Amygdala (tissue), 56 donors: ENCODE measurements around the gene PHF21A.

Source experiments
- DNase-seq, 56 donors: peaks; one replicate each; lab custom pipeline; 2025; lab: John Stamatoyannopoulos, UW

Gene PHF21A

GRCh38 chr11:46079662-46080061 lies 41.6 kb downstream of the PHF21A start:
- no peak for DNase-seq

- no peak for DNase-seq
Observed at GRCh38 chr11:46075928-46076327, 45.3 kb downstream of the PHF21A start.

GRCh38 chr11:46075168-46075567 lies 46.1 kb downstream of the PHF21A start:
- DNase-seq, result peak in 1 of 56 donors; percentile 3

- DNase-seq, result no peak
Observed at GRCh38 chr11:46073632-46074031, 47.6 kb downstream of the PHF21A start.

GRCh38 chr11:46072172-46072964 lies 48.9 kb downstream of the PHF21A start:
- DNase-seq, result no peak

- DNase-seq, result no peak
Observed at GRCh38 chr11:46071091-46071490, 50.2 kb downstream of the PHF21A start.

- no peak for DNase-seq
Observed at GRCh38 chr11:46069595-46069994, 51.7 kb downstream of the PHF21A start.

- DNase-seq, result no peak
Observed at GRCh38 chr11:46066335-46066734, 54.9 kb downstream of the PHF21A start.

- DNase-seq, result no peak
Observed at GRCh38 chr11:46065681-46066080, 55.6 kb downstream of the PHF21A start.

GRCh38 chr11:46064221-46064620 lies 57.0 kb downstream of the PHF21A start:
- no peak for DNase-seq

- no peak for DNase-seq
Observed at GRCh38 chr11:46063138-46063537, 58.1 kb downstream of the PHF21A start.

GRCh38 chr11:46060013-46060412 lies 61.2 kb downstream of the PHF21A start:
- DNase-seq, result no peak

GRCh38 chr11:46057489-46057888 lies 63.8 kb downstream of the PHF21A start:
- no peak for DNase-seq

- no peak for DNase-seq
Observed at GRCh38 chr11:46055371-46055770, 65.9 kb downstream of the PHF21A start.

- DNase-seq, result no peak
Observed at GRCh38 chr11:46051102-46051501, 70.2 kb downstream of the PHF21A start.

GRCh38 chr11:46050662-46051061 lies 70.6 kb downstream of the PHF21A start:
- DNase-seq, result no peak

- no peak for DNase-seq
Observed at GRCh38 chr11:46050003-46050461, 71.2 kb downstream of the PHF21A start.

GRCh38 chr11:46049325-46049897 lies 71.8 kb downstream of the PHF21A start:
- DNase-seq, result no peak

- DNase-seq, result no peak
Observed at GRCh38 chr11:46048198-46048597, 73.1 kb downstream of the PHF21A start.

- DNase-seq, result no peak
Observed at GRCh38 chr11:46047520-46047919, 73.7 kb downstream of the PHF21A start.

- no peak for DNase-seq
Observed at GRCh38 chr11:46045811-46046210, 75.4 kb downstream of the PHF21A start.

GRCh38 chr11:46044601-46045000 lies 76.7 kb downstream of the PHF21A start:
- DNase-seq, result no peak
